Neutrophil (primary cell): ENCODE measurements around the gene TRPV5.

Source experiments
- H3K27ac ChIP-seq: fragments of 200-600 bp; sonication (generic); 2 replicates; pipeline ENCODE4 v1.5.1; 2016; ENCODE audit warnings: mild to moderate bottlenecking, moderate library complexity
- H3K27me3 ChIP-seq: fragments of 200-600 bp; sonication (generic); 2 replicates; pipeline ENCODE4 v1.6.0; 2016; ENCODE audit warnings: mild to moderate bottlenecking
- H3K36me3 ChIP-seq: fragments of 200-600 bp; sonication (generic); 2 replicates; pipeline ENCODE4 v1.5.1; 2017
- H3K4me1 ChIP-seq, 2 experiments: fragments of 200-600 bp in 1 of 2; sonication (generic) in 1 of 2; 1 replicate in 1 of 2; 2 replicates in 1 of 2; pipeline versions ENCODE4 v1.5.1 to v1.6.1; 2013 to 2016; ENCODE audit warnings: low read depth in 1 of 2, low read length in 1 of 2, mild to moderate bottlenecking in 1 of 2, moderate library complexity in 1 of 2; ENCODE audit not compliant: control insufficient read depth in 1 of 2, insufficient read depth in 1 of 2
- H3K4me3 ChIP-seq, 2 experiments: fragments of 200-600 bp in 1 of 2; sonication (generic) in 1 of 2; 1 replicate in 1 of 2; 2 replicates in 1 of 2; pipeline ENCODE4 v1.5.1; 2013 to 2016; ENCODE audit warnings: low read depth in 1 of 2, low read length in 1 of 2, mild to moderate bottlenecking in 1 of 2, moderate library complexity in 1 of 2
- H3K9me3 ChIP-seq: fragments of 200-600 bp; sonication (generic); 2 replicates; pipeline ENCODE4 v1.5.1; 2016
- TF ChIP-seq, protein P1 (sequence below): fragments of 200-600 bp; sonication (generic); IDR thresholded peaks from 2 replicates; pipeline ENCODE4 v1.5.1; 2016; ENCODE audit warnings: antibody characterized with exemption

TRPV5 gene

DNA sequence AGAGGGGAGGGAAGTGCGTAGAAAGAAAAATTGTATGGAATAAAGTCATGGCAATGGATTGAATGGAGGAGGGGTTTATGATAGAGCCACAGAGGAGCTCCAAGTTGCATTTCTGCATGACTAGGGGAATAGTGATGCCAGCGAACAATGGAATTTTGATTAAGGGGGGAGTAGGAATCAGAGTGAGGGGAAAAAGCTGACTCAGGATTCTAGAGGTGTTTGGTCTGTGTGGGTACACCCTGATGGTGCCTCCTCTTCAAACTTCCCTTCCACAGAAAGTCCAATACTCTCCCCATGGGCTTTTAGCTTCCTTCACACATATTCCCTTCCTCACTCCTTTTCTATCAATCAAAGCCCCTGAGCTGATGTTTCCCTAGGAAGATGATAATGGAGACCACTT lies 30.4 kb upstream of the TRPV5 start:
- H3K9me3 ChIP-seq: no peaks in the 10 kb centered on the region
- no peak overlapping the region for H3K4me3 ChIP-seq
- H3K4me1 ChIP-seq: no peaks in the 10 kb centered on the region
- TF ChIP-seq, protein P1, sequence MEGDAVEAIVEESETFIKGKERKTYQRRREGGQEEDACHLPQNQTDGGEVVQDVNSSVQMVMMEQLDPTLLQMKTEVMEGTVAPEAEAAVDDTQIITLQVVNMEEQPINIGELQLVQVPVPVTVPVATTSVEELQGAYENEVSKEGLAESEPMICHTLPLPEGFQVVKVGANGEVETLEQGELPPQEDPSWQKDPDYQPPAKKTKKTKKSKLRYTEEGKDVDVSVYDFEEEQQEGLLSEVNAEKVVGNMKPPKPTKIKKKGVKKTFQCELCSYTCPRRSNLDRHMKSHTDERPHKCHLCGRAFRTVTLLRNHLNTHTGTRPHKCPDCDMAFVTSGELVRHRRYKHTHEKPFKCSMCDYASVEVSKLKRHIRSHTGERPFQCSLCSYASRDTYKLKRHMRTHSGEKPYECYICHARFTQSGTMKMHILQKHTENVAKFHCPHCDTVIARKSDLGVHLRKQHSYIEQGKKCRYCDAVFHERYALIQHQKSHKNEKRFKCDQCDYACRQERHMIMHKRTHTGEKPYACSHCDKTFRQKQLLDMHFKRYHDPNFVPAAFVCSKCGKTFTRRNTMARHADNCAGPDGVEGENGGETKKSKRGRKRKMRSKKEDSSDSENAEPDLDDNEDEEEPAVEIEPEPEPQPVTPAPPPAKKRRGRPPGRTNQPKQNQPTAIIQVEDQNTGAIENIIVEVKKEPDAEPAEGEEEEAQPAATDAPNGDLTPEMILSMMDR: no peak
- no peaks in the 10 kb centered on the region for H3K36me3 ChIP-seq
- H3K27ac ChIP-seq: no peak overlapping the region
- H3K27me3 ChIP-seq: peaks cover 8% of the 10 kb centered on the region

DNA sequence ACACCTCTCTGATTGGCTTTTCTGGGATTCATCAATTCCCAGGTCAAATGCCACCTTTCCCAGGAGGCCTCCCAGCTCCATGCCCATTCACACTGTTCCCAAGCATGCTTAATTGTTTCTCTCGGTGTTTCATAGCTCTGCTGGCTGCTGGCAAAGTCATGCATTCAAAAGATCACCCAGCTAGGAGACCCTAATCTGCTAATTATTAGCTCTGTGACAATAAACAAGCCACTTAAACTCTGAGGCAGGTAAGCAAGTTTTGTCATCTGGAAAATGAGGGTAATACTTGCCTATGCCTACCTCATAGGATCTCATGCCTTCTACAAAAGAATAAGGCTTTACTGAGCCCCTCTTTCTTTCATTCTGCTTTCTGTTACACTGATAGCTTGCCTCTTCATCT lies 29.4 kb upstream of the TRPV5 start:
- Histone ChIP-seq H3K4me1 (no peaks in the 10 kb centered on the region), H3K27ac (no peak overlapping the region), H3K36me3 (no peaks in the 10 kb centered on the region), H3K27me3 (peaks cover 18% of the 10 kb centered on the region), H3K4me3 (no peak overlapping the region), H3K9me3 (no peaks in the 10 kb centered on the region)
- TF ChIP-seq, protein P1: no peak

DNA sequence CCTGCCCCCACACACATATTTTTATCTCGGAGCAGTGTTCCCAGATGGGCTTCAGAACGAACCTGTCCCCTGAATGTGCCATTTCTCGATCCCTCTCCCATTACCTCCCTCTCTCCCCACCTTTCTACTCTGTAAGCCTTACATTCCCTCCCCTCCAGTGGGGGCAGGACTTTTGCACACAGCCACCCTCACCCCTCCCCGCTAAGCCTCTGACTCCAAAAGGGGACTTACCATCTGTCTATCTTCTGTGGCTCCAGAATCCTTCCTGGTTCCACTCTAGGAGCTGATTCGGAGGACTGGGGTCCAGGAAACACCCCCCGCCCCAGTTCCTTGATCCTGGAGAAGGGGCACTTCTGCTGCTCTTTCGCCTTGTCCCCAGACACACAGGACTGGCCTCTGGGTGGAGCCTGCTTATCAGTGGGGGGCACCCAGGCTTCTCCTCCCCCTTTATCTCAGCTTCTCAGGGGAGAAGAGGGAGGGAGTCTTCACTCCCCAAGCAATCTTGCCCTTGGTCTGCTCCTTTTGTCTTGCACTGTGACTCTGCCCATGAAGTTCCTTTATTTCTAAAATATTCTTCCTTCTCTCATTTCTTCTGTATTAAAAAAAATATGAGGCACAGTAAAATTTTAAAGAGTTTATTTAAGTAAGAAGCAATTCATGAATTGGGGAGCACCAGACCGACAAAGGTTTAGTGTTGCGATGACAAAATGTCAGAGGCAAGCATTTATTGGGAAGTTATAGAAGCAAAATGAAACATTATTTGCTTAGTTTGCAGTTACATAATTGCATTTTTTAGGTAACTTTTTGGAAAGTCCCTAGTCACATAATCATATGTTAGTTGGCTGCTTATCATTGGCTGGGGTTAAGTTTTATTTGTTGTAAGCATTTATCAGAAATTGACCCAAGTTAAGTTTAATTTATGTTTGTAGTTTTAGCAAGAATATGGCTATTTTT lies 28.7 kb upstream of the TRPV5 start, which contains the start of gene KEL:
TSS of gene KEL (minus strand) at position 391 of the 954 bp plus-strand sequence. CDS start at position 234, 157 bp downstream.
- Histone ChIP-seq H3K27ac (no peak within 1 kb of the TSS), H3K36me3 (no peaks in the 10 kb centered on the region), H3K4me1 (no peaks in the 10 kb centered on the region), H3K4me3 (no peak within 1 kb of the TSS), H3K27me3 (peaks cover 18% of the 10 kb centered on the region), H3K9me3 (no peaks in the 10 kb centered on the region)
- TF ChIP-seq, protein P1: no peak

DNA sequence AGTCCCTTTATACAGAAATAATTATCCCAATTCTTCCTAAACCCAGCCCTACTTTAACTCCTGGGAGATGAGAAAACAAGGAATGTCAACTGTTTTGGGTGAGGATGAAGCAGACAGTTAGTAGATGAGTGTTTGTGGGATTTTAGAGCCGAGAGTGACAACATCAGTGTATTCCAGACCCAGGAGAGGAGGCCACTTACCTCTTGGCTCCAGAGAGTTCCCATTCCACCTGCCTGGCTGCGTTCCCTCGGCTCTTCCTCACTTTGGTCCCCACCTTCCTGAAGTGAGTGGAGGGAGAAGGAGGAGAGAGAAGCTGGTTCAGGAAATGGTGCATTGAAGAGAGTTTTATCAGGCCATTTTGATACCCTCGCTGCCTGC lies 28.0 kb upstream of the TRPV5 start:
- Histone ChIP-seq H3K9me3 (no peaks in the 10 kb centered on the region), H3K27ac (no peak overlapping the region), H3K4me1 (no peaks in the 10 kb centered on the region), H3K27me3 (peaks cover 18% of the 10 kb centered on the region), H3K36me3 (no peaks in the 10 kb centered on the region), H3K4me3 (no peak overlapping the region)
- TF ChIP-seq, protein P1: no peak

DNA sequence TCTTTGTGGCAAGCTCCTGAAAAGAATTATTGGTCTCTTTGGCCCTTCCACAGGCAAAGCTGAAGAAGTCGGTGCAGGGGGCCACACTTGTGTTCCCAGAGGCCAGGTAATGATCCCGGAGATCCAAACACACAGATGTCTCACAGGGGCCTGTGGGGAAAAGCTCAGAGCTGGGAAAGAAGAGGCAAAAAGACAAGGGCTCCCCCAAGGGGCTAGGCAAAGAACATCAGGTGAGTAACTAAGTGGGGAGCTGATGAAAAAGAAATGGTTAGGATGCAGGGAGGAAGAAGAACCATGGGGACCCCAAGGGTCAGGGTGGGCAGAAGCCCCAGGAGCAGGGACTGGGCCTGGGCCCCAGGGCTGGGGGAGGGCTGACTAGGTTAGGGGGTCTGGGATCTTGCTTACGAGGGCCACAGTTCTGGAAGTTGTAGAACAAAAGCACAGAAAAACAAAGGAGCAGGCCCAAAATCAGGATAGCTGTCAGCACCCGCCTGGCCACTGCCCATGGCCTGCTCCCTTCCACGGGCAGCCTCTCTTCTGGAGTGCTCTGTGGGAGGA lies 27.5 kb upstream of the TRPV5 start:
- H3K36me3 ChIP-seq: no peaks in the 10 kb centered on the region
- H3K4me1 ChIP-seq: no peaks in the 10 kb centered on the region
- no peak overlapping the region for H3K27ac ChIP-seq
- peaks cover 18% of the 10 kb centered on the region for H3K27me3 ChIP-seq
- H3K9me3 ChIP-seq: no peaks in the 10 kb centered on the region
- TF ChIP-seq, protein P1: no peak
- no peak overlapping the region for H3K4me3 ChIP-seq
